HG03439 (cell line): ENCODE data around the gene CACTIN.

ENCODE experiments used
- ATAC-seq: cut with Tn5 transposase; IDR thresholded peaks from one replicate; pipeline ENCODE4 v1.9.1; 2021; ENCODE audit warnings: mild to moderate bottlenecking, moderate library complexity; ENCODE audit not compliant: unreplicated experiment

Gene CACTIN

GRCh38 chr19:3664879-3665642 lies 38.5 kb upstream of the CACTIN start:
- no peak for ATAC-seq

GRCh38 chr19:3663838-3664237 lies 37.2 kb upstream of the CACTIN start:
- ATAC-seq: no peak

DNA sequence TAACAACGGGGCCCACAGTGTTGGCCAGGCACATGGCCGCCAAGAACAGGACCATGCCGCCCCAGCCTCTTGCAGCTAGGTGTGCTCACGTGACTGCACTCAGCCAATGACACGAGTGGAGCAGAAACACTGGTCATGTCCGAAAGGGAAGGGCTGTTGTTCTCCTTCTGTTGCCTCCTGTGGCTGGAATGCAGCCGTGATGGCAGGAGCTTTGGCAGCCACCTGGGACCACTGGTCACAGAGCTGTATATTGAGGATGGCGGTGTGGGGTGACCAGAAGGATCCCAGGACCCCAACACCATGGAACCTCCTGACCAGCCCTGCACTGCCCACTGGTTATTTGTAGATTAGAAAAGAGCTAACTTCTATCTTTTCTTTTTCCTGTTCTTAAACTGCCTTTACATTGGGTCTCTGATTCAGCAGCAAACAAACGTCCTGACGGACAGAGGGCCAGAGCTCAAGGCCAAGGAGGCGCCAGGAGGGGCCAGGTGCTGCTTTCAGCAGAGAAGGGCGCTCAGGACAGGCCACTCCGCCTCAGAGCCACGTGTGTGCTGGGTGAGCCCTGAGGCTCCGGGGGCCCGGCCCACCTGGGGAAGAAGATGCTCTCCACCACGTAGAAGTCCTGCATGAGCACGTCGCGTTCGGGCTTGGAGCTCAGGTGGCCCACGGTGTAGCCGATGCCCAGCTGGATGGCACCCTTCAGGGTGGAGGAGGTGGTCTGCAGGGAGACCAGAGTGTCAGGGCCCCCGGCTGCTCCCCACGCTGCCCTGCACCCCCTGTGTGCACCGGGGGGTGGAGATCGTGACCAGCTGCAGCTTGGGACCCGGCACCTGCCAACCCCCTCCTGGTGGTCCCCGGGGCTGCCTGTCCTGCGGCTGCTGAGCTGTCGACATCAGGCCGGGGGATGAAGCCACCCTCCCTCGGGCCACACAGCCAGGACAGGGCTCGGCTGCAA lies 35.0 kb upstream of the CACTIN start:
- no peak for ATAC-seq

DNA sequence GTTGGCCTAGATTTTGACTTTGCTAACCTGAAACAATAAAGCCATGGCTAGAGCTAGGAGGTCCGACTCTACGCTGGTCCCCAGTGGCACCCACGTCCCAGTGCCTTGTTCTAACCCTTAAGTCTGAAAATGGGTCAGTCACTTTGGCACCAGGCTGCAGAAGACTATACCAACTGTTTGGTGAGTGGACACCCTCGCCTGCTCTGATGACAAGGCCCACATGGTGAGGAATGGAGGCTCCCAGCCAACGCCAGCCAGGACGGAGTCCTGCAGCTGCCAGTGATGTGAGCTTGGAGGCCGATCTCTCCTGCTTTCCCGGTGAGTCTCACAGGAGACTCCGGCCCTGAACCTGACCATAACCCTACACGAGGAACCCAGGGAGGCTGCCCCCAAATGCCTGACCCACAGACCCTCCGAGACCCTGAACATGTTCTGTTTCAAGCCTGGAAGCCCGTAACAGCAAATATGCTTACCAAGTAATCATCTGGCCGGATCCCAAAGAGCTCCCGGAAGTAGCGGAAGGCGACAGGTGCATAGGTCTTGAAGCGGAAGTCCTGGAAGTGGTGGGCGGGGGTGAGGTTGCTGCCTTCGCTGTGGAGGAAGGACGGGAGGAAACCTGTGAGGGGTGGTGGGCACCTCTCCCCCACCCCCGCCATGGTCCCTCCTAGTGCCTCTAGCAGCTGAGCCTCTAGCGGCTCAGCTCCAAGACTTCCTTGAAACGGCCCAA lies 34.1 kb upstream of the CACTIN start:
- ATAC-seq: no peak

DNA sequence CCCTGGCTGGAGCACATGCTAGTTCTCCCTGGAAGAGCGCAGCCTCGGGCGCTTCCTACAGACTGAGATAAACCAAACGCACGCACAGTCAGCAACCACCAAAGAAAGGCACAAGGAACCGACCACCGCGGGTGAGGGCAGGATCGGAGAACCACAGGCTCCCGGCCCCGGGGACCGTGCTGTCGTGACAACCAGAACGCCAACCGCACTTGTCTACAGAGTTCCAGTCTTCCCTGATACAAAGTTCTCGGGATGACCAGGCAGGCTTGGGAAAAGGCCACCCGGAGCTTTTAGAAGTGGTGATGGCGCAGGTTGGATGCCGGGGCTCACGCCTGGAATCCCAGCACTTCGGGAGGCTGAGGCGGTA lies 33.1 kb upstream of the CACTIN start:
- ATAC-seq: no peak

GRCh38 chr19:3658870-3659745 lies 32.5 kb upstream of the CACTIN start:
- ATAC-seq: no peak

- ATAC-seq: no peak
Observed at GRCh38 chr19:3658004-3658869, 31.6 kb upstream of the CACTIN start.

- ATAC-seq: no peak
Observed at GRCh38 chr19:3657395-3657769, 30.8 kb upstream of the CACTIN start.

- ATAC-seq: no peak
Observed at GRCh38 chr19:3656747-3657394, 30.3 kb upstream of the CACTIN start.

DNA sequence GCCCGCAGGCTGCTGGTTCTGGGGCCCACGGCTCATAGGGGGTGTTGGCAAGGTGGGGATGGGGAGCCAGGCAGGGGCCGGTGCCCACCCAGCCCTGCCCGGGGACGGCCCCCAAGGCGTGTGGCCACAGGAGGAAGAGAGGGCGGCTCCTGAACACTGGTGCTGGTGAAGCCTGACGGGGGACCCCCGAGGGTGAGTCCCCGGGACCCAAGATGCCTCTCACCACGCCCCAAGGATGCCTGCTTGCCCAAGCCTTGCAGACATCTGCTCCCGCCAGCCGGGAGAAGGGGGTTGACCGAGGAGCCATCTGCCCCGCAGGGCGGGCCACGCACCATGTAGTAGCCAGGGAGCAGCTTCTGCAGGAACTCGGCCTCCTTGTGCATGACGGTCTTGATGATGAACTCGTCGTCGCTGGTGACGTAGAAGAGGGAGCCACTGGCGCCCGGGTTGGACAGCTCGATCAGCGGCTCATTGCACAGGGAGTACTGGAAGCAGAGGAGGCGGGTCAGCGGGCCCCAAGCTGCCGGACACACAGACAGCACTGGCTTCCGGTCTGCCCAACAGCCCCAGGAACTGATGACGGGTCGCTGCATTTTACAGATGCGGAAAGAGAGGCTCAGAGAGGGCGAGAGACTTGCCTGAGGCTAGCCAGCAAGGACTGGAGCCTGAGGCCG lies 29.6 kb upstream of the CACTIN start:
- no peak for ATAC-seq

GRCh38 chr19:3655402-3656072 lies 28.9 kb upstream of the CACTIN start:
- no peak for ATAC-seq

DNA sequence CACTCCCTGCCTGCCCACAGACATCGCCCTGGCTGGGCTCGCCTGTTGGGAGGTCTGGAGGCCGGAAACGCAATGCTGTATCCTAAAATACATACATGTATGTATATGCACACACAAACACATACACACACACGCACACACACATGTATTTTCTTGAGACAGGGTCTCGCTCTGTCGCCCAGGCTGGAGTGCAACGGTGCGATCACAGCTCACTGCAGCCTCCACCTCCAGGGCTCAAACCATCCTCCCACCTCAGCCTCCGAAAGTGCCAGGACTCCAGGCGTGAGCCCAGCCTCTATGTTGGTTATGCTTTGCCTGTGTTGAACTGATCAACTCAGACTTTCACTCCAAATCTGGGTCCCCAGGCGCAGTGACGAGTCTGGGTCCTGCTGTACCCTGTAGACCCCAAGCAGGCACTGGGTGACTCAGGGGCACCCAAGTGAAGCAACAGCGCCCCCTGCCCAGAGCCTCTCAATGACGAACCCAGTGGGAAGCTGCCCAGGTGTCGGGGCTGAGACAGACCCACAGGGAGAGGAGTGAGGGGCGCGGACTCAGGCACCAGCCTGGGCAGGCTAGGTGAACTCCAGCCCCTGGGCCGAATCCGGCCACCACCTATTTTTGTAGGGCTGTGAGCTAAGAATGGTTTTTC lies 27.4 kb upstream of the CACTIN start:
- ATAC-seq: no peak

DNA sequence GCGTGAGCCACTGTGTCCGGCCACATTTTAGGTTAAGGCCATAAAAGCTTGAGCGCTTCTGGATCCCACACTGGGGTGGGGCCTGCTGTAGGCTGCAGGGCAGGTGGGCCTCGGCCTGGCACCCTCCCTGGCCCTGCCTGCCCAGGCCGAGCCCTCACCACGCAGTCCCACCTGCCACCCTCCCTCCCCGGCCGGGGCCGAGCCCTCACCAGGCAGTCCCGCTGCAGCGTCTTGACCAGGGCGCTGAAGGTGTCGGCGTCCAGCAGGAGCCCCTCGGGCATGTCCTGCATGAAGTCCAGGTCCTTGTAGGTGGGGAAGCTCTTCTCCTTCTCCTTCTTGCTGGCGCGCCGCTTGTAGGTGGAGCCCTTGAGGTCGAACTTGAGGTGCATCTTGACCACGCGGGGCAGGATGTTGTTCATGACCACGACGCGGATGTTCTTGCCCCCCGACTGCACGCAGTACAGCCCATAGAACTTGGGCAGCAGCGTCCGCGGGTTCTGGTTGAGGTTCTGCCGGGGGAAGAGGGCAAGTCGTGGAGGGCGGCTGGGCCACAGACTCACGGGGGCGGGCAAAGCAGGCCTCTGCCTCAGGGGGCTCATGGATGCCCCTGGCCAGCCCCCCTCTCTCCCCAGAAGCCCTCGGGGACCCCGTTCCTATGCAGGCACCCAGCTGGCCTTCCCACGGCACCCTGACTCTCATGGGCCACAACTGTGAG lies 26.6 kb upstream of the CACTIN start:
- ATAC-seq: no peak

- no peak for ATAC-seq
Observed at GRCh38 chr19:3652422-3652821, 25.8 kb upstream of the CACTIN start.

GRCh38 chr19:3651684-3652083 lies 25.1 kb upstream of the CACTIN start:
- no peak for ATAC-seq

DNA sequence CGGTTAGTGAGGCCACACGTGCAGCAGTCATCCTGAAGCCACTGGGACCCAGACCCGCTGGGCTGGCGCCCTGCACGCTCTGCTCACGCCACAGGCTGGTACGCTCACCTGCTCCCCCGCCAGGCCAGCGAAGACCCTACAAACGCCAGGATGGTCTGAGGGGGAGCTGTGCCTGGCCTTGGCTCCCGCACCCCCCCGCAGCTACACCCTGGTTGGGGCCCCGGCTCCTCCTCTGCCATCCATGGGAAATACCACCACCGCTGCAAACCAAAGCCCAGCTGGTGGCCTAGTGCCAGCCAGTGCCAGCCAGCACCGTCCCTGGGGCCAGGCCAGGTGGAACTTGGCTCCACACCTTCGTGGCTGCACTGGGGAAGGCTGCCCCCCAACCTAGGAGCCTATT lies 23.3 kb upstream of the CACTIN start:
- ATAC-seq: no peak
